GM19324 (cell line): Measurements from ENCODE around the gene POM121L2.
"Not testable (repeated sequence)": the region's sequence is repeated elsewhere in the genome, so short reads cannot be mapped to it uniquely, and the experiment has no call there.

Experiments used
- ATAC-seq: cut with Tn5 transposase; IDR thresholded peaks from one replicate; pipeline ENCODE4 v1.9.1; 2021; ENCODE audit warnings: mild to moderate bottlenecking, moderate library complexity; ENCODE audit not compliant: unreplicated experiment, low FRiP score

The POM121L2 gene

GRCh38 chr6:27267003-27267402 is 45.1 kb downstream of the POM121L2 start:
- ATAC-seq: not testable (repeated sequence)

GRCh38 chr6:27263886-27264285 is 48.2 kb downstream of the POM121L2 start:
- no peak for ATAC-seq

GRCh38 chr6:27260836-27261375 is 51.2 kb downstream of the POM121L2 start:
- no peak for ATAC-seq

GRCh38 chr6:27260369-27260768 is 51.7 kb downstream of the POM121L2 start:
- ATAC-seq: no peak
